Measurements from ENCODE around the gene LRRC31.

The LRRC31 gene

DNA sequence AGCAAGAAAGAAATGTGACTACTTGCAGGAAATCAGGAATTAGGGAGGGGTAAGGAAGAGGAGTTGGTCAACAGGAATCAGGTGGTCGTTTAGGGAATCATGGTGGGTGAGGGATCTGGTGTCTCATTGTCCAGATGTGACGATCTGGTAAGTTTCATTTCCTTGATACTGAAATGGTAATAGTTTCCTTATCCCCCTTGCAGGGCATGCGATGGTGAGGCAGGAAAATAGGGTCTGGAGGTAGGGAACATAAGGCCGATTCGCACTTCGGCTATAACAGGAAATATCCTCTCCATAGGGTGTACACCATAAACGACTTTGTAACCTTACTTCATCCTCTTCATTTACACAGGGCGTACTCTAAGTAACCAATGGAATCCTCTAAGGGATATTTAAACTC lies 56.5 kb downstream of the LRRC31 start:
- DNase-seq (ENCODE audit: low read depth), result no peak

DNA sequence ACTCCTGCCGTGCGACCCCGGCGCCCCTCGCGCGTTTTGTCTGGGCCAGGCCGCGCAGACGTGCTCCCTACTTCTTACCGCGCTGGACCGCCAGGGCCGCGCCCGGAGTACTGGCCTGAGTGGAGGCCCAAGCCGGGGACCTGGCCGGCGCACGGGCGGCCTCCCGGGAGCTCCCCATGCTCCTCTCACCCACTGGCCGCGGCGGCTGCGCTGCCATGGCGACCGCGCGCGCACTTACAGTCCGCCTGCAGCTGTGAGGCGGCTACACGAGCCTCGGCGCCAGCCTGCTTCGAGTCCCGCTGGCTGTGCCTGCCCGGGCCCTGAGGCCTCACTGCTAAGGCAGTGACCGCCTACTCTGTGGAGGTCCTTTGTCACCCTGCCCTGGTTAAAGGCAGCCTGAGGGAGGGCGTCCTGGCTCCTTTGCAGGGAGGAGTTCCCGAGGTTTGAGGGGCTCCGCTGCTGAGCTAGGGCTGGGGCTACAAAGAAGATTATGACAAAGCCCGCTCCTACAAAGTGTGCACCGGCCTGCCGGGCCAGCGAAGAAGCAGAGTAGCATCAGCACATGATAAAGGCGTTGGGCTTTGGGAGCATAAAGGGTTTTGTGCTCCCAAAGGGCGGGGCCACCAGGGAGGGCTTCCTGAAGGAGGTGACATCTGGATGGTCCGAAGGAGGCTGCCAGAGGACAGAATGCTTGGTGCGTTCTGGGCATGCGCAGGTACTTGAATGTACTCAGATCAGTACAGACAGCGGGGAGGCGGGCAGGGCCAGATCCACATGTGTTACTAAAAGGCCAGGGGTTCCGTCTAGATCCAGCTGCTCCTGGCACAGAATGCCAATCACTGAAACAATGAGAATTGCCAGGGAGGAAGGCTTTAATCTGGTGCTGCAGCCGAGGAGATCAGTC lies 57.2 kb downstream of the LRRC31 start, which contains the start of the genes LRRC34 and LRRIQ4:
Gene LRRC34, minus strand, starts transcription at position 573 of the 904 bp plus-strand sequence. Its CDS starts 356 bp downstream, at position 217.
Gene LRRIQ4, plus strand, starts transcription at position 539 of the 904 bp plus-strand sequence. CDS start 9,052 bp downstream, outside the sequence.
- DNase-seq (ENCODE audit: low read depth), result peak; percentile 77

- DNase-seq (ENCODE audit: low read depth), result peak; percentile 82
Observed at GRCh38 chr3:169811631-169812331, 58.0 kb downstream of the LRRC31 start.

GRCh38 chr3:169809230-169809795 lies 60.4 kb downstream of the LRRC31 start:
- no peak for DNase-seq (ENCODE audit: low read depth)

DNA sequence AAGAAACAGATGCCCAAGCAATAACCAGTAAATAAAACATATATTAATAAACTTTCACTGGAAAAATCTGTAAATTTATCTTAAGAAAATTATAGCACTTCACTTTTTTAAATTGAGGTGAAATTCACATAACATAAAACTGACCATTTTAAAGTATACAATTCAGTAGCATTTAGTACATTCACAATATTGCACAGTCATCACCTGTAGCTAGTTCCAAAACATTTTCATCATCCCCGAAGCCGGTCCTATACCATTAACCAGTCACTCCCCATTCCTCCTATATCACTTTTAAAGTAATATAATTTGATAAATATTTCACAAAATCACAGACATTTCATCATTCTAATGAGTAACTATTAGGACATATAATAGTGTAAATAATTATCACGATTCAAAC lies 65.1 kb downstream of the LRRC31 start:
- DNase-seq (ENCODE audit: low read depth), result no peak

GRCh38 chr3:169792359-169792758 lies 77.4 kb downstream of the LRRC31 start:
- DNase-seq (ENCODE audit: low read depth), result no peak

DNA sequence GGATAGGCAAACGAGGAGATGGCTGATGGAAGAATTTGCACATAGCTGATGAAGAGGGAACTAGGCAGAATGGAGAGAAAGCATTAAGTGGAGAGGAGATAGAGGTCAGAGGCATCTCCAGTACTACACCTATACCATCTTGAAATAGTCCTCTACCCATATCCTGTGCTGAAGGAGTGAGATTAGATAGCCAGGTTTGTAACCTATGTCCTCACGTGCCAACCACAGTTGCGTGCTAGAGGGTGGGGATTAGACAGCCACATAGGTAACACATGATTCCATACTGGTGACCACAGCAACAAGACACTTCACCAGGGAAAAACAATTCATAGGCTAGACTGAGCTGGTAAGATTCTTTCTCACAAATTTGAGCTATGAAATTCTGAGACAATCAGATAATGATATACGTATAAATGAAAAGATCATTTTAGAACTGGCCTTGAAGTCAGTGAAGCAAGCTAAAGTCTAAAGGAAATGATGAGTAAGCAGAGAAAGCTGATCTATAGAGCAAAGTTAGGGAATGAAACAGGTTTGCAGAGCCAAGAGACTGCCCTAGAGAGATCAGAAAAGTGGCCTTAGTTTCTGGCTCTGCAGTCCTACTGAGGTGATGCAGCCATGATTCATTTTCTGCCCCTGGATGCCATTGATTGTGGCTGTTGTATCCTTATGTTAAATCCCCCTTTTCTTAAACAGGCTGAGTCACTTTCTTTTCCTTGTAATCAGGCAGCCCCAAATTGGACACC lies 78.9 kb downstream of the LRRC31 start:
- DNase-seq (ENCODE audit: low read depth), result no peak

- DNase-seq (ENCODE audit: low read depth), result no peak
Observed at GRCh38 chr3:169790219-169790618, 79.5 kb downstream of the LRRC31 start.
